Central memory CD8-positive, alpha-beta T cell (primary cell): Measurements from ENCODE around the gene DDIT3.

Source experiments
- ATAC-seq: fragments of 150-1000 bp; cut with Tn5 transposase; replicated peaks from 2 replicates; pipeline ENCODE4 v1.10.0; 2022; ENCODE audit warnings: mild to moderate bottlenecking, moderate FRiP score, moderate number of reproducible peaks; ENCODE audit not compliant: poor library complexity, severe bottlenecking; ENCODE audit errors: extremely low read depth
- DNase-seq, 2 donors: peaks; one replicate each; pipeline ENCODE4 v3.0.0; 2021; ENCODE audit warnings: low spot score in 2 of 2
- H3K27ac Mint-ChIP-seq: one replicate; pipeline ENCODE4 v1.8.0; 2022; ENCODE audit warnings: low read depth, mild to moderate bottlenecking, moderate library complexity, mixed read lengths
- H3K27me3 Mint-ChIP-seq: one replicate; pipeline ENCODE4 v1.8.0; 2022; ENCODE audit warnings: mixed read lengths
- H3K36me3 Mint-ChIP-seq: one replicate; pipeline ENCODE4 v1.8.0; 2022; ENCODE audit warnings: mild to moderate bottlenecking, moderate library complexity, mixed read lengths; ENCODE audit not compliant: insufficient read depth
- H3K4me1 Mint-ChIP-seq: one replicate; pipeline ENCODE4 v1.8.0; 2022; ENCODE audit warnings: mixed read lengths
- H3K4me3 Mint-ChIP-seq: one replicate; pipeline ENCODE4 v1.8.0; 2022; ENCODE audit warnings: mild to moderate bottlenecking, moderate library complexity, mixed read lengths
- H3K9me3 Mint-ChIP-seq: one replicate; pipeline ENCODE4 v1.8.0; 2022; ENCODE audit warnings: mixed read lengths

DDIT3 gene

DNA sequence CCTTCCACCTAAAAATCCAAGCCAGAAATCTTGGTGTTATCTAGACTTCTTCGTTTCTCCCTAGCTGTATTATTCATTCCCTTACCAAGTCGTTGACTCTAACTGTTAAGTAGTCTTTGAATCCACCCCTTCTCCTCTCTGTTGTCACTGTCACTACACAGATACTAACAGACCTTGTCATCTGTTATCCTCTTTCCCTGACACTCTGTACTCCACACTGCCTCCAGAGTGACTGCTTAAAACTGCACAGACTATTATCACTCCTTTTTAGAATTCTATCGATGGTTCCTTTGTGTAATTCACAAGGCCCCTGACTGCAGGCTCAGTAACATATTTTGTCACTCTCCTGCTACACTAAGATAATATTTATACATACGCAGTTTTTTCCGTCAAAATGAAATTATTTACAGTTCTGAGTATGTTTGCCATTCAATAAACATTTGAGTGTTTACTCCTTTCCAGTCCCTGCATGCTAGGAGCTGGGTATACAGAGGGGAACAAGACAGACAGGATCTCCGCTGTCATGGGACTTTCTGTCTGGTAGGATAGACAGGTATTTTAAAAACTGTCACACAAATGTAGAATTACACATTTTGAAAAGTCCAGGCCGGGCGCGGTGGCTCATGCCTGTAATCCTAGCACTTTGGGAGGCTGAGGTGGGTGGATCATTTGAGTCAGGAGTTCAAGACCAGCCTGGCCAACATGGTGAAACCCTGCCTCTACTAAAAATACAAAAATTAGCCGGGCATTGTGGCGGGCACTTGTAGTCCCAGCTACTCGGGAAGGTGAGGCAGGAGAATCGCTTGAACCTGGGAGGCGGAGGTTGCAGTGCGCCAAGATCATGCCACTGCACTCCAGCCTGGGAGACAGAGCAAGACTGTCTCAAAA is 28.7 kb downstream of the DDIT3 start:
- H3K27ac Mint-ChIP-seq = peak overlapping the region; percentile 1
- no peak overlapping the region for H3K4me3 Mint-ChIP-seq
- H3K36me3 Mint-ChIP-seq = peaks cover 54% of the 10 kb centered on the region
- no peaks in the 10 kb centered on the region for H3K9me3 Mint-ChIP-seq
- H3K27me3 Mint-ChIP-seq = no peaks in the 10 kb centered on the region
- DNase-seq (no peak), ATAC-seq (no peak)
- H3K4me1 Mint-ChIP-seq = peaks cover 27% of the 10 kb centered on the region

- Mint-ChIP-seq H3K9me3 (no peaks in the 10 kb centered on the region), H3K36me3 (peaks cover 53% of the 10 kb centered on the region), H3K27me3 (no peaks in the 10 kb centered on the region), H3K4me3 (no peak overlapping the region), H3K27ac (no peak overlapping the region), H3K4me1 (peaks cover 27% of the 10 kb centered on the region)
- DNase-seq (no peak), ATAC-seq (no peak)
These were observed 30.2 kb downstream of the DDIT3 start for GRCh38 chr12:57490126-57490525.

- Mint-ChIP-seq H3K27ac (peak overlapping the region; percentile 90), H3K36me3 (peaks cover 49% of the 10 kb centered on the region), H3K4me1 (peaks cover 27% of the 10 kb centered on the region), H3K4me3 (peak overlapping the region; percentile 94), H3K27me3 (no peaks in the 10 kb centered on the region), H3K9me3 (no peaks in the 10 kb centered on the region)
- DNase-seq = no peak
- no peak for ATAC-seq
These were observed 31.1 kb downstream of the DDIT3 start for GRCh38 chr12:57489157-57489641.

GRCh38 chr12:57488402-57489156 is 31.7 kb downstream of the DDIT3 start:
- peaks cover 27% of the 10 kb centered on the region for H3K4me1 Mint-ChIP-seq
- H3K27me3 Mint-ChIP-seq = no peaks in the 10 kb centered on the region
- ATAC-seq (no peak), DNase-seq (no peak)
- peaks cover 46% of the 10 kb centered on the region for H3K36me3 Mint-ChIP-seq
- no peaks in the 10 kb centered on the region for H3K9me3 Mint-ChIP-seq
- H3K27ac Mint-ChIP-seq = peak overlapping the region; percentile 90
- peak overlapping the region; percentile 94 for H3K4me3 Mint-ChIP-seq

- H3K27ac Mint-ChIP-seq = peak within 1 kb of the TSS; percentile 90
- ATAC-seq = peak; percentile 97
- peaks cover 43% of the 10 kb centered on the region for H3K36me3 Mint-ChIP-seq
- peaks cover 27% of the 10 kb centered on the region for H3K4me1 Mint-ChIP-seq
- H3K9me3 Mint-ChIP-seq = no peaks in the 10 kb centered on the region
- H3K27me3 Mint-ChIP-seq = no peaks in the 10 kb centered on the region
- peak within 1 kb of the TSS; percentile 94 for H3K4me3 Mint-ChIP-seq
- DNase-seq = peak; percentile 72 to 86
These were observed 32.5 kb downstream of the DDIT3 start, which contains the start of gene MARS1 for GRCh38 chr12:57487597-57488401. TSS of gene MARS1 (plus strand) at chr12:57488068. CDS start at chr12:57488091, 23 bp downstream.

GRCh38 chr12:57487055-57487596 is 33.2 kb downstream of the DDIT3 start:
- H3K9me3 Mint-ChIP-seq = no peaks in the 10 kb centered on the region
- H3K27me3 Mint-ChIP-seq = no peaks in the 10 kb centered on the region
- DNase-seq (no peak), ATAC-seq (no peak)
- H3K27ac Mint-ChIP-seq = peak overlapping the region; percentile 90
- H3K4me1 Mint-ChIP-seq = peaks cover 27% of the 10 kb centered on the region
- no peak overlapping the region for H3K4me3 Mint-ChIP-seq
- peaks cover 38% of the 10 kb centered on the region for H3K36me3 Mint-ChIP-seq

- no peak for ATAC-seq
- no peak overlapping the region for H3K27ac Mint-ChIP-seq
- peaks cover 34% of the 10 kb centered on the region for H3K4me1 Mint-ChIP-seq
These were observed 34.6 kb downstream of the DDIT3 start for GRCh38 chr12:57485695-57486094.

GRCh38 chr12:57483466-57483865 is 36.8 kb downstream of the DDIT3 start:
- no peak for ATAC-seq
- Mint-ChIP-seq H3K36me3 (peaks cover 23% of the 10 kb centered on the region), H3K27me3 (no peaks in the 10 kb centered on the region), H3K4me1 (peaks cover 45% of the 10 kb centered on the region), H3K27ac (peak overlapping the region; percentile 8), H3K4me3 (no peak overlapping the region), H3K9me3 (no peaks in the 10 kb centered on the region)
- no peak for DNase-seq

More at GRCh38 chr12:57485695-57486094, 34.6 kb downstream of the DDIT3 start:
- peaks cover 26% of the 10 kb centered on the region for H3K36me3 Mint-ChIP-seq
- no peak overlapping the region for H3K4me3 Mint-ChIP-seq
- DNase-seq = no peak
- no peaks in the 10 kb centered on the region for H3K9me3 Mint-ChIP-seq
- H3K27me3 Mint-ChIP-seq = no peaks in the 10 kb centered on the region

DNA sequence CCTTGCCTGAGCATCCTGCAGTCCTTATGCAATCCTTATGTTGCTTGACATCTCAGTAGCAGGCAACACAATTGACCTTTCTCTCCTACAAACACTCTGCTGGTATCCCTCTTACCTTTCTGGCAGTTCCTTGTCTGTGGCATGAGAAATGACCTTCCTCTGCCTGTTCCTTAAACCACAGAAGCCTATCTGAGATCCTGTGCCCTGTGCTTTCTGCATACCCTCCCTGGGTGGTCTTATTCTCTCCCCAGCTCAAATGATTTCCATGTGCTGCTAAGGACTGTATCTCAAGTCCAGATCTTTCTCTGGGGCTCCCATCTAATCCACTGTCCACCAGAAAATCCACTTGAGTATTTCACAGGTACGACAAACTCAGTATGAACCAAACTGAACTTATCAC is 38.6 kb downstream of the DDIT3 start:
- ATAC-seq (no peak), DNase-seq (no peak)
- Mint-ChIP-seq H3K9me3 (no peaks in the 10 kb centered on the region), H3K4me3 (peak overlapping the region; percentile 58), H3K27ac (peak overlapping the region; percentile 97), H3K27me3 (no peaks in the 10 kb centered on the region), H3K36me3 (peaks cover 31% of the 10 kb centered on the region), H3K4me1 (peaks cover 53% of the 10 kb centered on the region)

- H3K9me3 Mint-ChIP-seq = no peaks in the 10 kb centered on the region
- peak within 1 kb of the TSS; percentile 97 for H3K27ac Mint-ChIP-seq
- H3K36me3 Mint-ChIP-seq = peaks cover 46% of the 10 kb centered on the region
- H3K4me1 Mint-ChIP-seq = peaks cover 65% of the 10 kb centered on the region
- DNase-seq = peak in 1 of 2 donors; percentile 70
- peak within 1 kb of the TSS; percentile 96 for H3K4me3 Mint-ChIP-seq
- ATAC-seq = peak; percentile 77
- no peaks in the 10 kb centered on the region for H3K27me3 Mint-ChIP-seq
These were observed 40.8 kb downstream of the DDIT3 start, which contains the start of gene ARHGAP9 for GRCh38 chr12:57479376-57480115. TSS of gene ARHGAP9 (minus strand) at chr12:57479866. CDS start at chr12:57479406, 460 bp downstream.

- Mint-ChIP-seq H3K27ac (peak overlapping the region; percentile 97), H3K27me3 (no peaks in the 10 kb centered on the region)
These were observed 41.3 kb downstream of the DDIT3 start for GRCh38 chr12:57479043-57479375.

More at GRCh38 chr12:57479043-57479375, 41.3 kb downstream of the DDIT3 start:
- no peak for DNase-seq
- Mint-ChIP-seq H3K4me1 (peaks cover 70% of the 10 kb centered on the region), H3K36me3 (peaks cover 51% of the 10 kb centered on the region), H3K4me3 (peak overlapping the region; percentile 96), H3K9me3 (no peaks in the 10 kb centered on the region)
- ATAC-seq = no peak
